ENCODE results near the gene TMEM11.
"Not testable (repeated sequence)": the region's sequence is repeated elsewhere in the genome, so short reads cannot be mapped to it uniquely, and the experiment has no call there.

Gene TMEM11

GRCh38 chr17:21210411-21211076 lies 3.4 kb downstream of the TMEM11 start:
- DNase-seq, result no peak

- DNase-seq, result no peak
Observed at GRCh38 chr17:21209511-21210175, 4.3 kb downstream of the TMEM11 start.

- DNase-seq, result no peak
Observed at GRCh38 chr17:21208352-21208751, 5.6 kb downstream of the TMEM11 start.

GRCh38 chr17:21204935-21205334 lies 9.0 kb downstream of the TMEM11 start:
- DNase-seq, result no peak

GRCh38 chr17:21202512-21202911 lies 11.4 kb downstream of the TMEM11 start:
- DNase-seq, result no peak

GRCh38 chr17:21201874-21202273 lies 12.1 kb downstream of the TMEM11 start:
- no peak for DNase-seq

GRCh38 chr17:21201298-21201595 lies 12.7 kb downstream of the TMEM11 start:
- DNase-seq, result no peak

GRCh38 chr17:21200590-21201297 lies 13.2 kb downstream of the TMEM11 start:
- DNase-seq, result no peak

GRCh38 chr17:21199856-21200255 lies 14.1 kb downstream of the TMEM11 start:
- DNase-seq, result no peak

GRCh38 chr17:21199311-21199710 lies 14.7 kb downstream of the TMEM11 start:
- DNase-seq, result no peak

GRCh38 chr17:21198411-21198810 lies 15.6 kb downstream of the TMEM11 start:
- DNase-seq, result no peak

GRCh38 chr17:21196126-21196525 lies 17.8 kb downstream of the TMEM11 start:
- no peak for DNase-seq

- DNase-seq, result no peak
Observed at GRCh38 chr17:21194703-21195102, 19.3 kb downstream of the TMEM11 start.

GRCh38 chr17:21194226-21194625 lies 19.7 kb downstream of the TMEM11 start:
- DNase-seq, result no peak

GRCh38 chr17:21193031-21193430 lies 20.9 kb downstream of the TMEM11 start:
- no peak for DNase-seq

GRCh38 chr17:21192414-21192813 lies 21.5 kb downstream of the TMEM11 start:
- not testable (repeated sequence) for DNase-seq

GRCh38 chr17:21191698-21192097 lies 22.3 kb downstream of the TMEM11 start:
- DNase-seq, result no peak

- DNase-seq, result no peak
Observed at GRCh38 chr17:21190078-21190477, 23.9 kb downstream of the TMEM11 start.

GRCh38 chr17:21189361-21189760 lies 24.6 kb downstream of the TMEM11 start:
- no peak for DNase-seq

GRCh38 chr17:21186399-21187187 lies 27.4 kb downstream of the TMEM11 start:
- DNase-seq, result no peak

- DNase-seq, result no peak
Observed at GRCh38 chr17:21185061-21185460, 28.9 kb downstream of the TMEM11 start.

GRCh38 chr17:21184570-21184969 lies 29.4 kb downstream of the TMEM11 start:
- DNase-seq, result no peak

GRCh38 chr17:21183468-21183867 lies 30.5 kb downstream of the TMEM11 start:
- DNase-seq, result no peak
